HEK293 (cell line): Measurements from ENCODE around the gene PPFIA2.

Source experiments
- CTCF ChIA-PET: fragments of 350-600 bp; formaldehyde crosslinking; extraction: SDS; loops from one replicate; lab custom pipeline; 2021; ENCODE audit warnings: antibody characterized with exemption; lab: Yijun Ruan, JAX
- POLR2A ChIA-PET: fragments of 300-600 bp; formaldehyde crosslinking; extraction: SDS; loops from one replicate; lab custom pipeline; 2020; ENCODE audit warnings: antibody characterized with exemption, inconsistent platforms; lab: Yijun Ruan, JAX
- H3K27ac ChIP-seq: fragments of 200-500 bp; sonication (Bioruptor generic); 2 replicates; pipeline ENCODE4 v1.5.1; 2014; ENCODE audit warnings: low read depth, low read length, control low read depth, inconsistent platforms; ENCODE audit errors: extremely low read depth
- H3K36me3 ChIP-seq, 2 experiments: fragments of 200-500 bp in 1 of 2; sonication (Bioruptor generic) in 1 of 2; 1 replicate in 1 of 2; 2 replicates in 1 of 2; pipeline ENCODE4 v1.5.1; 2014 to 2017; ENCODE audit warnings: inconsistent platforms in 2 of 2, low read length in 2 of 2; ENCODE audit not compliant: control insufficient read depth in 2 of 2, insufficient read depth in 1 of 2
- H3K4me1 ChIP-seq: fragments of 200-500 bp; sonication (Bioruptor generic); 2 replicates; pipeline ENCODE4 v1.5.1; 2014; ENCODE audit warnings: mild to moderate bottlenecking, low read length, inconsistent platforms; ENCODE audit not compliant: control insufficient read depth, insufficient read depth
- H3K4me3 ChIP-seq: 2 replicates; pipeline ENCODE4 v1.5.1; 2011; ENCODE audit warnings: low read depth, mild to moderate bottlenecking, control low read depth, low read length, moderate library complexity
- H3K9me3 ChIP-seq: fragments of 200-500 bp; sonication (Bioruptor generic); 2 replicates; pipeline ENCODE4 v1.5.1; 2014; ENCODE audit warnings: low read depth, low read length, inconsistent platforms; ENCODE audit not compliant: control insufficient read depth, insufficient read depth
- GLI4 ChIP-seq: fragments of 450-650 bp; formaldehyde crosslinking; IDR thresholded peaks from 2 replicates; pipeline ENCODE4 v1.5.1; 2016; ENCODE audit warnings: missing biosample characterization, missing genetic modification characterization
- HOXD13 ChIP-seq: sonication (generic); formaldehyde crosslinking; IDR thresholded peaks from 2 replicates; pipeline ENCODE4 v1.8.0; 2022; ENCODE audit warnings: missing genetic modification reagents, borderline replicate concordance
- KLF10 ChIP-seq: fragments of 450-650 bp; IDR thresholded peaks from 2 replicates; pipeline ENCODE4 v1.5.1; 2018; ENCODE audit warnings: missing biosample characterization, mild to moderate bottlenecking, missing genetic modification characterization
- KLF16 ChIP-seq: fragments of 450-650 bp; formaldehyde crosslinking; IDR thresholded peaks from 2 replicates; pipeline ENCODE4 v1.5.1; 2017; ENCODE audit warnings: missing biosample characterization, missing genetic modification characterization
- MZF1 ChIP-seq: fragments of 450-650 bp; formaldehyde crosslinking; IDR thresholded peaks from 2 replicates; pipeline ENCODE4 v1.5.1; 2017; ENCODE audit warnings: missing biosample characterization, missing genetic modification characterization, borderline replicate concordance
- PRDM6 ChIP-seq: fragments of 450-650 bp; formaldehyde crosslinking; IDR thresholded peaks from 2 replicates; pipeline ENCODE4 v1.5.1; 2017; ENCODE audit warnings: missing biosample characterization, missing genetic modification characterization
- WT1 ChIP-seq: fragments of 450-650 bp; formaldehyde crosslinking; IDR thresholded peaks from 2 replicates; pipeline ENCODE4 v1.5.1; 2016; ENCODE audit warnings: missing biosample characterization, missing genetic modification characterization
- ZBTB11 ChIP-seq: fragments of 450-650 bp; formaldehyde crosslinking; conservative IDR thresholded peaks from 2 replicates; pipeline ENCODE4 v1.5.1; 2016; ENCODE audit warnings: low read depth, missing biosample characterization, missing genetic modification characterization
- ZFHX2 ChIP-seq: fragments of 450-650 bp; formaldehyde crosslinking; conservative IDR thresholded peaks from 2 replicates; pipeline ENCODE4 v1.5.1; 2016; ENCODE audit warnings: missing biosample characterization, missing genetic modification characterization
- ZNF280D ChIP-seq: fragments of 450-650 bp; formaldehyde crosslinking; IDR thresholded peaks from 2 replicates; pipeline ENCODE4 v1.5.1; 2016; ENCODE audit warnings: missing biosample characterization, missing genetic modification characterization
- ZNF324 ChIP-seq: fragments of 450-650 bp; formaldehyde crosslinking; IDR thresholded peaks from 2 replicates; pipeline ENCODE4 v1.5.1; 2016; ENCODE audit warnings: missing biosample characterization, missing genetic modification characterization
- ZNF433 ChIP-seq: fragments of 450-650 bp; formaldehyde crosslinking; IDR thresholded peaks from 2 replicates; pipeline ENCODE4 v1.5.1; 2016; ENCODE audit warnings: missing biosample characterization, missing genetic modification characterization, low read depth
- ZNF518A ChIP-seq: fragments of 450-650 bp; formaldehyde crosslinking; conservative IDR thresholded peaks from 2 replicates; pipeline ENCODE4 v1.5.1; 2016; ENCODE audit warnings: low read depth, missing biosample characterization, missing genetic modification characterization
- ZNF530 ChIP-seq: fragments of 450-650 bp; formaldehyde crosslinking; IDR thresholded peaks from 2 replicates; pipeline ENCODE4 v1.5.1; 2016; ENCODE audit warnings: low read depth, missing biosample characterization, missing genetic modification characterization
- ZNF549 ChIP-seq: fragments of 450-650 bp; IDR thresholded peaks from 2 replicates; pipeline ENCODE4 v1.5.1; 2018; ENCODE audit warnings: missing biosample characterization, missing genetic modification characterization, mild to moderate bottlenecking, inconsistent platforms, moderate library complexity
- ZNF621 ChIP-seq: fragments of 450-650 bp; formaldehyde crosslinking; IDR thresholded peaks from 2 replicates; pipeline ENCODE4 v1.5.1; 2017; ENCODE audit warnings: missing biosample characterization, missing genetic modification characterization
- ZNF660 ChIP-seq: fragments of 450-650 bp; IDR thresholded peaks from 2 replicates; pipeline ENCODE4 v1.5.1; 2018; ENCODE audit warnings: missing biosample characterization, mild to moderate bottlenecking, missing genetic modification characterization
- TF ChIP-seq, protein P1 (sequence below): fragments of 450-650 bp; formaldehyde crosslinking; IDR thresholded peaks from 2 replicates; pipeline ENCODE4 v1.5.1; 2016; ENCODE audit warnings: missing biosample characterization, missing genetic modification characterization
- TF ChIP-seq, protein P2 (sequence below): fragments of 450-650 bp; formaldehyde crosslinking; IDR thresholded peaks from 2 replicates; pipeline ENCODE4 v1.5.1; 2016; ENCODE audit warnings: missing biosample characterization, missing genetic modification characterization

PPFIA2 gene

DNA sequence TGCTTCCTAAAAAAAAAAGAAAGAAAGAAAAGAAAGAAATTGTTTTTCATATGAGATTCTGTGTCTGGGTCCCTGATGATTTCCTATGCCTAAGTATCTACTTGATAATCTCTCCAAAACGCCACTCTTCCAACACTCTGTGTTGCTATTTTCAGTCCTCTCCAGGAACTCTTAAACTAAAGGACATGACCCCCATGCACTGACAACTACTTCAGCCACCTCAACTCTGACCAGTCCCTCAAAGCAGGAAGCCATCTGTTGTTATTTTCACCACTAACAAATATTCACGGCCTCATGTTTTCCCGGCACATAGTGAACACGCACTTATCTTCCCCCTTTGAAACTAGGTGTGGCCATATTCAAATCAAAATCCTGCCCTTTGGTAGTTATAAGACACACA, 259.3 kb downstream of the PPFIA2 start:
- Histone ChIP-seq H3K9me3 (no peaks in the 10 kb centered on the region), H3K27ac (no peak overlapping the region), H3K36me3 (no peaks in the 10 kb centered on the region), H3K4me1 (no peaks in the 10 kb centered on the region; the same call in 1 of the 2 replicates), H3K4me3 (no peak overlapping the region)
- ChIA-PET POLR2A (no interaction called here), CTCF (no interaction called here)
- no peak for TF ChIP-seq ZNF324
- TF ChIP-seq MZF1 (tag by site-specific recombination), result no peak
- no peak for TF ChIP-seq ZBTB11 (tag by site-specific recombination)
- no peak for TF ChIP-seq ZNF280D
- no peak for TF ChIP-seq KLF10 (tag by site-specific recombination)
- TF ChIP-seq ZNF660 (tag by site-specific recombination), result no peak
- TF ChIP-seq ZNF530 (tag by site-specific recombination), result no peak
- no peak for TF ChIP-seq ZNF433 (tag by site-specific recombination)
- TF ChIP-seq ZFHX2 (tag by site-specific recombination), result no peak
- no peak for TF ChIP-seq ZNF621 (tag by site-specific recombination)
- no peak for TF ChIP-seq GLI4
- no peak for TF ChIP-seq HOXD13 (CRISPR knock-in tag)
- no peak for TF ChIP-seq ZNF549 (tag by site-specific recombination)
- TF ChIP-seq ZNF518A, result no peak

DNA sequence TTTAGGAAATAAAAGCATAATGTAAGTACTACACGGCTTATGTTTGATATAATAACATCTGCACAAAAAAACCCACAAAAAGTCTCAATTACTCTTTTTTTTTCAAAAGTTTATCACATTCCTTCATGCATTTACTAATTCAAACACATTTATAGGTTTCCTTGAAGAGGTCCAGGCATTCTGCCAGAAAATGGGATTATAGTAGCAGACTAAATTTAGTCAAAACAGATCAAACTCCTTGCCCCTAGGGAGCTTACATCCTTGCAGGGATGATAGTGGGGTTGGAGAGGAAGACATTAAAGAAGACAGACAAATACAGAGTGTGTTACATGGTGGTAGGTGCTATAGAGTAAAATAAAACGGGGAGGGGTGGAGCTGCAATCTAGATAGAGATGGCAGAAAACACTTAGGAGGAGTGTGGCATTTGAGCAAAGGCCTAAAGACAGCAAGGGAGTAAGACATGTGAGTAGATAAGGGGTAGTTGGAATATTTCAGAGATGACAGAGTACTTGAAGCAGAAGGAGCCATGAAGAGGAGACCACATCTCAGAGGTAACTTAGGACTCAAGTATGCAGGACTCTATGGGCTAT, 266.9 kb downstream of the PPFIA2 start:
- H3K27ac ChIP-seq, result no peak overlapping the region
- ChIA-PET POLR2A (no interaction called here), CTCF (interaction anchor here (1.5 kb wide), 1 partner anchor 27 kb away, joined by 3 read pairs; no protein-coding TSS in a partner anchor)
- peaks cover 19% of the 10 kb centered on the region for H3K4me1 ChIP-seq
- H3K4me3 ChIP-seq, result no peak overlapping the region
- H3K36me3 ChIP-seq, result no peaks in the 10 kb centered on the region
- TF ChIP-seq, protein P1, sequence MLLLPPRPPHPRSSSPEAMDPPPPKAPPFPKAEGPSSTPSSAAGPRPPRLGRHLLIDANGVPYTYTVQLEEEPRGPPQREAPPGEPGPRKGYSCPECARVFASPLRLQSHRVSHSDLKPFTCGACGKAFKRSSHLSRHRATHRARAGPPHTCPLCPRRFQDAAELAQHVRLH (tag by site-specific recombination), result no peak
- TF ChIP-seq, protein P2, sequence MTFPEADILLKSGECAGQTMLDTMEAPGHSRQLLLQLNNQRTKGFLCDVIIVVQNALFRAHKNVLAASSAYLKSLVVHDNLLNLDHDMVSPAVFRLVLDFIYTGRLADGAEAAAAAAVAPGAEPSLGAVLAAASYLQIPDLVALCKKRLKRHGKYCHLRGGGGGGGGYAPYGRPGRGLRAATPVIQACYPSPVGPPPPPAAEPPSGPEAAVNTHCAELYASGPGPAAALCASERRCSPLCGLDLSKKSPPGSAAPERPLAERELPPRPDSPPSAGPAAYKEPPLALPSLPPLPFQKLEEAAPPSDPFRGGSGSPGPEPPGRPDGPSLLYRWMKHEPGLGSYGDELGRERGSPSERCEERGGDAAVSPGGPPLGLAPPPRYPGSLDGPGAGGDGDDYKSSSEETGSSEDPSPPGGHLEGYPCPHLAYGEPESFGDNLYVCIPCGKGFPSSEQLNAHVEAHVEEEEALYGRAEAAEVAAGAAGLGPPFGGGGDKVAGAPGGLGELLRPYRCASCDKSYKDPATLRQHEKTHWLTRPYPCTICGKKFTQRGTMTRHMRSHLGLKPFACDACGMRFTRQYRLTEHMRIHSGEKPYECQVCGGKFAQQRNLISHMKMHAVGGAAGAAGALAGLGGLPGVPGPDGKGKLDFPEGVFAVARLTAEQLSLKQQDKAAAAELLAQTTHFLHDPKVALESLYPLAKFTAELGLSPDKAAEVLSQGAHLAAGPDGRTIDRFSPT (tag by site-specific recombination), result peak; percentile 40; the same call in 1 of the 2 replicates
- TF ChIP-seq PRDM6 (tag by site-specific recombination), result peak; percentile 57
- peak; percentile 58; the same call in 1 of the 2 replicates for TF ChIP-seq WT1 (tag by site-specific recombination)
- no peak for TF ChIP-seq KLF16
- TF ChIP-seq, all 188 proteins: peak for 3
- no peaks in the 10 kb centered on the region for H3K9me3 ChIP-seq
